Adipose tissue (tissue), 3 donors: ENCODE results near the gene C14orf180. TPM values are rescaled to one million over a fixed set of nuclear protein-coding genes. Genes with fewer than 3 reads are reported as not detected.

ENCODE experiments used
- H3K27ac ChIP-seq: one replicate; pipeline ENCODE4 v1.5.1; 2013; ENCODE audit warnings: low read depth, low read length
- WGBS, 3 donors: extraction: QIAGEN DNeasy Blood & Tissue Kit; methylation state at CpG; one replicate each; pipeline ENCODE4 v1.1.7; 2013; 5-methylcytosine and 5-hydroxymethylcytosine counted together
- polyA plus RNA-seq, 3 donors: library from polyadenylated mRNA; stranded (reverse); fragments of 200-250 nt; gene quantifications; one replicate each; pipeline ENCODE4 v1.2.3, GENCODE V29; 2013
- donor health status: healthy with polysubstance abuse.
- donor health status: Bipolar disorder and iron deficiency.
- donor health status: healthy.

C14orf180 gene
- polyA plus RNA-seq, 3 donors, result 9.5 to 105 (median 28.3) TPM

DNA sequence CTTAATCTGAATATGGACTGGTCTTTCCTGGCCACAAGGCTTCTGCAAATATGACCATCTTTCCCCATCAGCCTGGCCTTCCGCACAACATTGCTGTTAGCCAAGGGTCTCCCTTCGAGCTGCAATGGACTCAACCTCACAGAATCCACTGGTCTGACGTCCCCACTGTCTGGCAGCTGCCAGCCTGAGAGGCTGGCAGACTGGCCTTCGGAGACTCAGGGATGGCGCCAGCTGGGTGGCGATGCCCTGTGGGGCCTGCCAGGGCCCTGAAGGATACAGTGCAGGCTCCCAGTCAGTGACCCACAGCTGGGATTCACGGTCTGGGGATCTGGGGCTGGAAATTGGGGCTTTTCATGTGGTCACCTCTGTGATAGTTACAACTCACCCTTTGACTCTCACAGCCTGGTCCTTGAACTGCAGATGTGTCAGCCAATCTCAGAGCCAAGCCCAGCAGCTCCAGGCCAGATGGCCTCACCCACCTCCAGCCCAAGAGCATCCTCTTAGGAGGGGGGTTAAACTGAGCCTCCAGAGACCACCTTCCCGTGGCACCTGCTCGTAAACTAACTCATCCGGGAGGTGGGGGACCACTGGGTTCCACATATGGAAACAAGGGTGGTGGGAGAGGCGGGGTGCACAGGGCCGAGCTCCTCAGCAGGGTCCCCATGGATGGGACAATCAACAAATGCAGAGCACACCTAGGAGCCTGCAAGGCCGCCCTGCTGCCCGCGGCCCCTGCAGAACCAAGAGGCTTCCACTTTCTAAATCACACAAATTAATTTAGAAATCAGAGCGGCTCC is 21.1 kb upstream of the C14orf180 start:
- H3K27ac ChIP-seq, result no peak overlapping the region
- WGBS, 3 donors, result 81 to 92% (median 89%) methylated on average over 16 of the region's 16 CpGs

DNA sequence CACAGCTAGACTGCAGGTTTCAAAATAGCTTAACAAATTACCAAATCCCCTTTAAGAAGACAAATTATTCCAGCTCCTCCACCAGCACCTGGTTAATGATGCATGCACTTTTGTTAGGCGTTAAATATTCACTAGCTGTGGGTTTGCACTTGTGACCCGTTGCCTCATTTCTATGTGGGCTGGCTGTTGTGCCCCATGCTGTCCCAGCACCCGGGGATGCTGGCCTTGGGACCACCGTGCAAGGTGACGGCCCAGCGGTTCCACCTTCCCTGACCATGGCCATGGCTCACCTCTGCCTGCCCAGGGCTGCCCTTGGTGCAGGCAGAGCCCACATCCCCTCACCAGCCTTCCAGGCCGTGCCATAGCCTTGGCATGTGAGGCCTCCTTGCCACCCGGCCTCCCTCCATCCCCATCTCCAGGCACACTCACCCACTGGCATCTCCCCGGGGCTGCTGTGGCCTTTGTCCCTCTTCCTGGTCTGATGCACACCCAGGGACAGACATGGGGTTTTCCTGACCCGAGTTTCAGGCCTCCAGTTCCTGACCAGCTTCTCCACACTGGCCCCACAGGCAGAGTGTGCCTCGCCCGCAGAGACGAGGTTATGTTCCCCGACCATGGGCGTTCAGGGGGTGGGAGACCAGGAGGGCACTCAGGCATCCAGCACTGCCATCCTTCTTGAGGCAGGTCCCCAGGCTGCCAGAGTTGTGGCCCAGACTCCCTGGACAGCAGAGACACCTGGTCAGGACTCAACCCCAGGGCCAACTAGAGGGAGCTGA is 20.3 kb upstream of the C14orf180 start:
- WGBS, 3 donors, result 70 to 88% (median 86%) methylated on average over 15 of the region's 15 CpGs

DNA sequence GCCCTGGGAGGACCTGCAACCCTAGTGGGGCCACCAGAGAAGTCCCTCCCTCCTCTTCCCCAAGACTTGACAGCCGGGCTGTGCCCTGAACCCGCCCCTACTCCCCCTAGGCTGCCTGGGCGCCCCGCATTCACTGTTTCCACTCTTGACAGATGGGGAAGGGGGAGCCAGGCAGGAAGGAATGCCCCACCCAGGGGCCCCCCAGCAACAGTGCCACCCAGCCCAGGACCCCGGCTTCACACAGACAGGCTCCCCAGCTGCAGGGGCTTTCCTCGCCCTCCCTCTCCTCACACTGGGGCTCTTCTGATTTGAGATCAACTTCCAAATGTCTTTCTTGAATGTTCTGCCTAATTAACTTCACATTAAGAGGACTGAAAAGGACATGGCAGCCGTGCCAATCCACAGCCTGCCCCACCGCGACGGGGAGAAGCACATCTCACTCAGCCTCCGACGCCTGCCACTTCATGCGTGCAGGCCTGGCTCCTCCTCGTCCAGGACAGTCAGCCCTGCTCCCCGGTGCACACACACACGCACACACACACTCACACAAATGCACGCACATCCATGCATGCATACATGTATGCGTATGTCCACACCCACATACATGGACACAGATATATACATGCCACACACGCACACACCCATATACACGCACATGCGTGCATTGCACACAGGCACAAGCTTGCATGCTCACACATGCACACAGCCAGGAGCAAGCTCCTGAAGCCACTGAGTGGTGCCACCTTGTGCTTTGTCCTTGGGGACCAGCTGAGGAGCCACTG is 19.6 kb upstream of the C14orf180 start:
- H3K27ac ChIP-seq, result no peak overlapping the region
- WGBS, 3 donors, result 82 to 91% (median 89%) methylated on average over 17 to 21 of the region's 21 CpGs

More for the DNA sequence above, 20.3 kb upstream of the C14orf180 start:
- no peak overlapping the region for H3K27ac ChIP-seq

DNA sequence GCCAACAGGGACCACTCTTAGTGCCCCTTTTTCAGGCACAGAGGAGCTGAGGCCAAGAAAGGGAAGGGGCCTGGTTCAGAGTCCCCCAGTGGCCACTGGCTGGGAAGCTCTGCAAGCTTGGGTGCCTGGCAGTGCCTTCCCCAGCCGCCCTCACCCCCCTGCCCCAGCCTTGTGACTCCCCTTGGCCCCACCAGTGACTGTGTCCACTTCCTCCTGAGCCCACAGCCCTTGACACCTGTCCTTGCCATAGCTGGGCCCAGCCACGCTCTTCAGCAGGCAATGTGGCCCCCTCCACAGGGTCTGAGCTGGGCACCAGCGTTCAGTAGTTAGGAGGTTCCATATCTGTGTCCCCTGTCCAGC is 19.0 kb upstream of the C14orf180 start:
- 63 to 77% (median 73%) methylated on average over 3 of the region's 3 CpGs for WGBS, 3 donors
- H3K27ac ChIP-seq, result no peak overlapping the region

DNA sequence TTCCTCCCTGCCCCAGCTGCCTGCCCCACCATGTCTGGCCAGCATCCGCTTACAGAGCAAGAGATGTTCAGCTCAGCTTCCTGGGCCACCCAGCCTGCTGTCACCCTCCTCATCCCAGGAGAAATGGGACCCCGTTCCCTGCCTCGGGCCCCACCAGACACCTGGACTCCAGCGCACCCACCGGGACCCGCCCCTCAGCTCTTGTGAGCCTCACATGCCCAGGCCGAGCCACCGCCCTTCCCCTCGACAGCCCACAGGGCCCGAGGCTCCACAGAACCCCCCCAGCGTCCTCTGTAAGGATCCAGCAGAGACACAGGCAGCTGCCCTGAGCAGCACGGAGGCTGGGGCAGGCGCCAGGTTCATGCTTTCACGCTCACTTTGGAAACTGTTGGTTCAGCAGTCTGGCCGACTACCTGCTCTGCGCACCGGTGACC is 18.4 kb upstream of the C14orf180 start:
- 41 to 59% (median 54%) methylated on average over 17 of the region's 17 CpGs for WGBS, 3 donors
- H3K27ac ChIP-seq, result no peak overlapping the region

DNA sequence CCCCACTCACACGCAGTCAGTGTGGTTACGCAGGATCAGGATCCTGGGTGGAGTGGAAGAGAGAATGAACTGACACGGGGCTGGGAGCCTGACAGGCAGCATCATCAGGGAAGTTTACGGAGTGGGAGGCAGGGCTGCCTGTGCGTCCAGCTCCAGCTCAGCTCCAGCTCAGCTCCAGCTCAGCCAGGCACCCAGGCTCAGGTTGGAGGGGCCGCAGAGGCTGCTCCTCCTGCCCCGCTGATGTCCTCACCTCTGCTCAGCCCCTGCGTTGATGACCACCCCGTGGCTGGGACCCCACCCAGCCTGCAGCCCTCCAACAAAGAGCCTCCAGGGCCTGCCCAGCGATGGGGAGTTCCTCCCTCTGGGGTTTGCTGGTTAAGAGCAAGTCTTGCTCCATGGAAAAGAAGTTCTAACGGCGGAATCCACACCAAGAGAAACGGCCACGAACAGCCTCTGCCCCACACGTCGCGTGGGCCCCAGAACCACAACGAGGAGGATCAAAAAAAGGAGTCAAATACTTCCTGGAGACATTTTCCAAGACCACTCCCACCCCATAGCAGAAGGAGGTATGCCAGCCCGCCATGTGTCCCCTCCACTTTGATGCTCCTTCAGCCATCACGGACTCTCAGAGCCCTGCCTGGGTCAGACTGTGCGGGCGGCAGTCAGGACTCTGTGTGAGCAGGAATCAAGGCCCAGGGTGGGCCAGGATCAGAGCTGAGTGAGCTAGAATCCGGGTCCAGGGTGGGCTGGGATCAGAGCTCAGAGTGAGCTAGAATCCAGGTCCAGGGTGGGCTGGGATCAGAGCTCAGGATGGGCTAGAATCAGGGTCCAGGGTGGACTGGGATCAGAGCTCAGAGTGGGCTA is 17.7 kb upstream of the C14orf180 start:
- 63 to 76% (median 67%) methylated on average over 22 to 23 of the region's 23 CpGs for WGBS, 3 donors

DNA sequence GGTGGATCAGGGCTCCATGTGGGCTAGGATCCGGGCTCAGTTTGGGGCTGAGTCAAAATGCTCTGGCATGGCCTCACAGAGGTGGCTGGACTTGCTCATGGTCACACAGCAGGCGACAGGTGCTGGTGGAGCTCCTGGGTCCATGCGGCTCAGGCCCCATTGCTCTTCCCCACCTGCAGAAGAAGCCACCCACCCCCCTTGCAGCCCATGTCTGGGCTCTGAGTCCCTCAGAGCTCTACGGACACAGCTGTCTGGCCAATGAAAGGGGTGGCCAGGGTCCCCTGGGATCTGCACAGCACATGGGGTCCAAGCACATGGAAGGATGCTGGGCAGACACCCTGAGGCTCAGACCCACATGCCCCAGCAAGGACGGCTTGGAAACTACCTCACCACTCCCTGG is 17.0 kb upstream of the C14orf180 start:
- no peak overlapping the region for H3K27ac ChIP-seq
- WGBS, 3 donors, result 82 to 86% (median 84%) methylated on average over 5 of the region's 5 CpGs

More for the DNA sequence above, 17.7 kb upstream of the C14orf180 start:
- no peak overlapping the region for H3K27ac ChIP-seq

DNA sequence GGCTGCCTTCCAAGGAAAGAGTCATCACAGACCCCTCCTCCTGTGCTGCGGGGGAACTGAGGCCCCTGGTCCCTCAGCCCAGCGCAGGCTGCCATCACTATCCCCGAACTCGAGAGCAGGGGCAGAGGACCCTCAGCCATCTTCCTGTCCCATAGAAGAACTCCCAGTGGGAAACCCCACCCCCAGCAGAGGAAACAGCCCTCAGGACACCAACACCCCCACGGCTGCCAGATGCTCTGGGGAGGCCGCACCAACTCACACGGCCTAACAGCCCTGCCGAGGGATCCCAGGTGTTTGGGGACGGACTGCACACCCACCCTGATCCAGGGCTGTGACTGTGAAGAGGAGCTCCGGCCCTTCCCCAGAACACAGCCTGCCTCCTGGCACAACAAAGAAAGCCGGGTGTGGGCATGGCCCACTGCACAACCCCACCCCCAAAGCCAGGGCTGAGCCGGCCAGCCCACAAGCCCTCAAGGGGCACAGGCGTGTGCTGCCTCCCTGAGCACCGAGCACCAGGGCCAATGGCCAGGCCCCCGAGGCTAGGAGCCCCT is 16.3 kb upstream of the C14orf180 start:
- WGBS, 3 donors, result 51 to 58% (median 53%) methylated on average over 14 to 15 of the region's 15 CpGs
- H3K27ac ChIP-seq, result no peak overlapping the region

DNA sequence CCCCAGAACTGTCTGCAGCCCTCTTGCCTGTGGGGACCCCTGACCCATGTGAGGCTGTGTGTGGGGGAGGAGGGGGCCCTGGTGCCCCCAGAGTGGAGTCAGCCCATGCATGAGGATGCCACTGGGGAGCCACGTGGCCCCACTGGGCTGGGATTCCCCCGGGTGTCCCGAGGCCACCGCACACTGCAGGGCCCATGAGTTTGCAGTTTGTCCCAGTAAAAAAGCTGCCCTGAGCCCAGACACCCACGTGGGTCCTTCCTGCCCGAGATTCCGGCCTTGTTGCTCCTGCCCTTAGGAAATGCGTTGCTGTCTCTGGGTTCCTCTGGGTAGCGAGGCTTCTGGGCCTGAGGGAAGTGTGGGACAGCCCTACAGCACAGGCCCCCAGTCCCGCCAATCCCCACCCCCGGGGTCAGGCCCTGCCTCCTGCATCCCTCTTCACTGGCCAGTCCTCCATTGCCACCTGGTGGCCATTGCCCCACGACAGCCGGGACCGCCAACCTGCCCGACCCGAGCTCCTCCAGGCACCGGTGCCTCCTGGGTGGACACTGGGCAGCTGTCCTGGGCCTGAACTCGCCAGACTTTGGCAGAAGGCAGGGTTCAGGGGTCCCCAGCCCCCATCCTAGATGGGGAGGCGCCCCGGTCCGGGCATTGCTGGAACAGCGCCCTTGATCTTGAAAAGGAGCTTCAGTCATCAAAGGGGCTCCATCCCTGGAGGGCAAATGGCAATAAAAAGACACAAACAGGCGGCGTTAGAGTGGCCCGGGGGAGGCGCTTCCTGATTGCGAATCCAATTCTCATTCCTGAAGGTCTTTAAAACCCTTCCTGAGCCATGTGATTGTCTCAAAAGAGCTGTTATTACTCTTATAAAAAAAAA is 15.6 kb upstream of the C14orf180 start:
- no peak overlapping the region for H3K27ac ChIP-seq
- 3 to 7% (median 7%) methylated on average over 27 of the region's 27 CpGs for WGBS, 3 donors

DNA sequence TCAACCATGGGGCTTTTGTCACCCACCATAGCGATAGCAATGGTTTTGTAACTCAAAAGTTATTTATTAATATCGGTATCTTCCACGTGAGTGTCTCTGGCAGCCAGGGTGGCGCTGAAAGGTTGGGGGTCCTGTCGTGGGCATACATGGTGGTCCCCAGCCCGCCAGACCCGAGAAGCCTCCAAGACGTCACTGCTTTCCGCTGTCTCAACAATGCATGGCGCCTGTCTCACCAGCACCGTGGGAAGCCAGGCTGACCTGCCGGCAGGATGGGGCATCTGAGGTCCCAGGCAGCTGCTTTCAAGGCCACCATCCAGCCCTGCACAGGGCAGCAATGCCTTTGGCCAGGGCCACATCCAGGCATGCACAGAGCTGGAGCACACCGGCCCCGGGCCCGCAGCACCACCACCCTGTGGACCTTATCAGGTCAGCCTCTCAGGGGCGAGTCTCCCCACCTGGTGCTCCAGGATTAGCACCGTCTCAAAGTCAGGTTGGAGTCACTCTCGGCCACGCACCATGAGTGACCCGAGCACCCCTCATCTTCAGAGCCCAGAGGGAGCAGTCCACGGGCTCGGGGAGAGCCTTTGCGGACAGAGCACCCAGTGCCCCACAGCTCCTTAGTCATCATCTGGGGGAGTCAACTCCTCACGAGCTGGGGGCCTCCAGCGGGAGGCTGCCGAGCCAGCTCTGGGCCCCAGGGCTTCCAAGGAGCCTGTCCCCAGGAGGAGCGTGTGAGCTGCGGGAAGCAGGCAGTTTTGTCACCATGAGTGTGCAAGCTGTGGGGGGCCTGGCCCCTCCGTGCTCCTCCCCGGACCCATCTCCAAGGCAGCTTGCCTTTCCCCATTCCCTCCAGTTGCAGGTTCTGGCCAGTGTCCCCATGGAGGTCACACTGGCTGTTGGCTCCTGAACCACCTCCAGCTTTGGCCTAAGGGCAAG is 14.6 kb upstream of the C14orf180 start:
- WGBS, 3 donors, result 68 to 77% (median 72%) methylated on average over 30 of the region's 30 CpGs
- H3K27ac ChIP-seq, result no peak overlapping the region

DNA sequence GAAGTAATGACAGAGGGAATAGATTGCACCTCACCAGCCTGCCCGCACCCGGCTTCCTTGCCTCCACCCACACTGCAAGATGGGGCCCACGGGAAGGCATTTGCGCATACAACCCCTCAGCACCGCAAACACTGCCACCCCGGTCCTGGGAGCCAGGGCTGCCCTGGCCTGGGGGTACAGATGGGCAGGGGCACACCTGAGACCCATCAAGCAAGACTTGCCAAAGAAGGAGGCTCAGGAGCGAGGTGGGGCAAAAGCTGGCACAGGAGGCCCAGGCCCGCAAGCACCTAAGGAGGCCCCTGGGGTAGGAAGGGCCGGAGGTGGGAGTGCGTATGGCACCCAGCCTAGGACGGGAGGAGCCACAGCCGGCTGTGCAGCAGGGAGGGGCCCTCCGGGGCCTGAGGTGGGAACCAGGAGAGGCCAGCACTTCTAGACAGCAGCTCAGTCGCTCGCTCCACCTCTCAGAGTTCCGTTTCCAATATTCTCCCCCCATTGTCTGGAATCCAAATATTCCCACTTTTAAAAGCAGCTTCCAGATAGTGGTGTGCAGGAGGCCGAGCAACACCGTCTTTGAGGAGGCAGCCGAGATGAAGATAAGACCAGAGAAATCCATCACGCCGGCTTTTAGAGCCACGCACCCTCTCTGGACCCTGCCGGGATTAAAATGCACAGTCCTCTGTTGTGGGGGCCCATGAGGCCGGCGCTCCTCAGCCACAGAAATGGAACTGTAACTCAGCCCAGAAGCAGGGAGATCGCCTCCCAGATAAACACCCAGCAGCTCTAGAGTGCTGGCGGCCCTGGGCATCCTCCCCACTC is 12.2 kb upstream of the C14orf180 start:
- H3K27ac ChIP-seq, result no peak overlapping the region
- WGBS, 3 donors, result 44 to 49% (median 48%) methylated on average over 27 of the region's 27 CpGs

DNA sequence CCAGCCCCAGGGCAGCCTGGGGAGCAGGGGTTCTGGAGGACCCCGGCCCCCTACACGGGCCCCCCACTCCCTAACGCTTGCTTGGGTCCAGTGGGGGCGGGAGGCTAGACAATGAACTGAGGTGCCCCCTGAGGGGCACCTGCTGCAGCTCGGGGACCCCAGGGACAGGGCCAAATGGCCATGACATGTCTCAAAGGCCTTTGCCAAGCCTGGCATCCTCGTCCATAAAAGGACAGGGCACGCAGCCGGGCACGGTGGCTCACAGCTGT is 11.7 kb upstream of the C14orf180 start:
- H3K27ac ChIP-seq, result no peak overlapping the region
- WGBS, 3 donors, result 66 to 69% (median 68%) methylated on average over 9 of the region's 9 CpGs

DNA sequence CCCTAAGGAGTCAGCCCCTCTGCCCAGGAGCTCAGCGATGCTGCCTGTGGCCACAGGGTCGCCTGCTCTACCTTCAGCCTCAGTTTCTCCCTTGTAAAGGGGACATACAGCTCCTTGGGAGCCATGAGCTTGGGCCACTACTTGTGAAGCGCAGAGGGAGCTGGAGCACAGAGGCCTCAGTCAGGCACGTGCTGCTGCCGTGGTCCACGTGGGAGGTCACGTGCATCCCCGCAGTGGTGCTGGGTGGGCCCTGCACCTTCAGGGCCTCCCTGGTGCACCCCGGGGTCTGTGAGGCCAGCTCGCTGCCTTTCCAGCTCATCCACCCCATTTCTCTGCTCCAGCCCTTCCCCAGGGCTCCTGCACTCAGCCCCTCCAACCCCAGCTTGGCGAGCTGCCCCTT is 10.9 kb upstream of the C14orf180 start:
- H3K27ac ChIP-seq, result no peak overlapping the region
- 70 to 84% (median 79%) methylated on average over 11 of the region's 11 CpGs for WGBS, 3 donors

DNA sequence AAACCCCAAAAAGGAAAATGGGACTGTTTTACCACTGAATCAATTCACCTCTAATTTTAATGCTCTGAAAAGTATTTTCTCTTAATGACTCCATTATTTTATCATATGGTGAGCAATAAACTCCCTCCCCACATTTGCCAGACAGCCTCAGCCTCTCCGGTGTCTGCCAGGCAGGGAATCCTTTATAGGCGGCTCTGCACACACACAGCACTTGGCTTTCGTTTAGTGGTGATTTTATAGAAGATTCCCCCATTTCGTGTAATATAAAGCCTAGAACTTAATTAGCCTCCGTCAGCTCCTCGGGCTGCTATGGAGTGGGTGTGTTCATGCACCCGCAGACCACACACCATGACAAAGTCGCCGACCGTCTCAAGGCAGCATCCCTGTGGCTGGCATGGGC is 10.1 kb upstream of the C14orf180 start:
- no peak overlapping the region for H3K27ac ChIP-seq
- WGBS, 3 donors, result 47 to 65% (median 57%) methylated on average over 10 of the region's 10 CpGs

DNA sequence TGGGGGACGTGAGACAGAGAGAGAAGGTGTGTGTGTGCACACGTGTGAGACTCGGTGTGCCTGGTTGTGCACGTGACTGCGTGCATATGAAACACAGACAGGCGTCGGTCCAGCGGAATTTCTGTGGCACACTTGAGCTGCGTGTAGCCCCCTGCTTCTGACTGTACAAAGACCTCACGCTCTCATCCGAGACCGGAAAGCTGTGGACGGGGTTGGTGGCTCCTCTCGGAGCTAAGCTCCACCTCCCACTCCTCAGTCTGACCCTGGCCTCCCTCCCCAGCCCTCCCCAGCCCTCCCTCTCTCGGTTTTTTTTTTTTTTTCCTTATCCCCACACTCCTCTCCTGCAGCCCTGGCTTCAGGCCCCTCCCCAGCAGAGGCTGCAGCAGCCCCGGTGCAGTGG is 8.3 kb upstream of the C14orf180 start:
- 65 to 79% (median 72%) methylated on average over 16 of the region's 16 CpGs for WGBS, 3 donors
- no peak overlapping the region for H3K27ac ChIP-seq
